H54 (cell line): ENCODE data around the gene F12.
"Not testable (repeated sequence)": the region's sequence is repeated elsewhere in the genome, so short reads cannot be mapped to it uniquely, and the experiment has no call there.

Experiments used
- DNase-seq: peaks from one replicate; pipeline ENCODE4 v3.0.0; 2011; ENCODE audit warnings: low spot score, mixed read lengths; ENCODE audit not compliant: insufficient read length
- FAIRE-seq: peaks from 3 replicates; lab custom pipeline; 2011; peaks lifted over from hg19 to GRCh38; lab: Jason Lieb, UNC
- POLR2A ChIP-seq: IDR thresholded peaks from 2 replicates; pipeline ENCODE4 v1.6.1; 2011; ENCODE audit warnings: low read depth, mild to moderate bottlenecking, low read length

F12 gene

GRCh38 chr5:177421062-177421798, 11.9 kb upstream of the F12 start:
- FAIRE-seq (no peak), DNase-seq (no peak)
- no peak for TF ChIP-seq POLR2A

- not testable (repeated sequence) for FAIRE-seq, DNase-seq
Observed at GRCh38 chr5:177420472-177420871, 11.1 kb upstream of the F12 start.

GRCh38 chr5:177419046-177419445, 9.7 kb upstream of the F12 start:
- FAIRE-seq = no peak
- TF ChIP-seq POLR2A = no peak
- DNase-seq = no peak

- FAIRE-seq, DNase-seq: not testable (repeated sequence)
Observed at GRCh38 chr5:177417081-177417480, 7.7 kb upstream of the F12 start.

DNA sequence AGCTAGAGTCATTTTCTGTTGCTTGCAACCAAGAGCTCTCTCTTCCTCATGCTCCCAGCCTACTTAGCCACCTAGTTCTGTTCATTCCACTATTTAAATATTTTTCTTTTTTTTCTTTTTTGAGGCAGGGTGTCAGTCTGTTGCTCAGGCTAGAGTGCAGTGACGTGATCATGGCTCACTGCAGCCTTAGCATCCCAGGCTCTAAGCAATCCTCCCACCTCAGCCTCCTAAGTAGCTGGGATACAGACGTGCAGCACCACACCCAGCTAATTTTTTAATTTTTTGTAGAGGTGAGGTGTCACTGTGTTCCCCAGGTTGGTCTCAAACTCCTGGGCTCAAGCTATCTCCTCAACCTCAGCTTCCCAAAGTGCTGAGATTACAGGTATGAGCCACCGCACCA, 5.1 kb upstream of the F12 start:
- TF ChIP-seq POLR2A = no peak
- no peak for FAIRE-seq
- DNase-seq = no peak

- FAIRE-seq = no peak
- no peak for TF ChIP-seq POLR2A
- DNase-seq = no peak
Observed at GRCh38 chr5:177412603-177413233, 3.4 kb upstream of the F12 start.

GRCh38 chr5:177410575-177410974, 1.2 kb upstream of the F12 start:
- FAIRE-seq (no peak), DNase-seq (no peak)
- no peak for TF ChIP-seq POLR2A

DNA sequence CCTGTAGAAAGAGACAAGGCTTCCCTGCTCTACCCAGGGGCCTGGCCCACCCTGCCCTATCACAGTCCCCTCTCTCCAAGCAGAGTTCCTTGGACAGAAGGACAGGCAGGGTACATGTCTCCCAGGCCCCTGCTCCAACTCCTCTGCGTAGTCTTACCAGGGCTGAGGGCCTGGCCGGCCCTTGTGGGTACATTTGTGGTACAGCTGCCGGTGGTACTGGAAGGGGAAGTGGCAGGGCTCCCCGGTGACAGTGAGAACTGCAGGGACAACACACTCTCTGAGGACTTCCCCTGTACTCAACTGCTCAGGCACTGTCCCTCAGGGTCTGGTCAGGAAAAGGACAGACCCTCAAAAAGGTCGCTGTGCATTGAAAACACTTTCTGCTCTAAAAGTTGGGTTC, 3.6 kb downstream of the F12 start:
- no peak for DNase-seq
- FAIRE-seq = no peak
- no peak for TF ChIP-seq POLR2A

DNA sequence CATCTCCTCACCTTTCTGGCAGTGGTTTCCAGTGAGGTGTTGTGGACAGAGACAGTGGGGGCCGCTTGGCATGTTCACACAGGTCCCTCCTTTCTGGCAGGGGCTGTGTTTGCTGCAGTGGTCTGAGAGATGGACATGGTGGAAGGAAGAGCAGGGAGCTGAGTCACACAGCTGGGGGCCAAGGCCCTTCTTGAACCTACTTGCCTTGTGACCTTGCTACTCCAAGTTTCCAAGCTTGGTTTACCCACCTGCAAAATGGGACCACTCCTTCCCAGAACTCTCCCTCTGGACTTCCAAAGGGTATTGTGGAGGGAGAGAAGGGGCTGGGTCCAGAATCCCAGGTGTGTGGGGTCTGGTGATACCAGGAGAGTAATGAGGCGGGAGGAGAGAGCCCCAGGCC, 4.1 kb downstream of the F12 start:
- no peak for FAIRE-seq
- no peak for DNase-seq
- no peak for TF ChIP-seq POLR2A

DNA sequence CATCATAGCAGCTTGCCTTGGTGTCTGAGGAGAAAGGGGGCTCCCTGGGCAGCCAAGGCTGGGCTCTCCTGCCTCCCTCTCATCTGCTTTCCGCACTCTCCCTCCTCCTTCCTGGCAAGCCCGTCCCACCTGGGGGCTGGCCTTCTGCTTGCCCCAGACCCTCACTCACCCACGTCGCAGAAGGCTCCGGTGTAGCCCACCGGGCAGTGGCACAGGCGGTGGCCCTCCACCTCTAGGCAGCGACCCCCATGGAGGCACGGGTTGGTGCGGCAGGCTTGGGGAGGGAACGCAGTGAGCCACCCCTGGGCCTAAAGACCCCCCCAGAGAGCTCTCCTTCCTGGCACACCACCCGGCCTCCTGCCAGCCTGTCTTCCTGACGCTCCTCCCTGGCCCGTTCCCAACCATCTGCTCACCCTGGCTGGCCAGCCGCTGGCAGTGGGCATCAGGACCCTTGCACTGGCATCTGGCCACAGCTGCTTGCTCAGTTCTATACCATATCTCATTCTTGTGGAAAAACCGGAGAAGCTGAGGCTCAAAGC, 4.7 kb downstream of the F12 start:
- FAIRE-seq = no peak
- no peak for TF ChIP-seq POLR2A
- no peak for DNase-seq

DNA sequence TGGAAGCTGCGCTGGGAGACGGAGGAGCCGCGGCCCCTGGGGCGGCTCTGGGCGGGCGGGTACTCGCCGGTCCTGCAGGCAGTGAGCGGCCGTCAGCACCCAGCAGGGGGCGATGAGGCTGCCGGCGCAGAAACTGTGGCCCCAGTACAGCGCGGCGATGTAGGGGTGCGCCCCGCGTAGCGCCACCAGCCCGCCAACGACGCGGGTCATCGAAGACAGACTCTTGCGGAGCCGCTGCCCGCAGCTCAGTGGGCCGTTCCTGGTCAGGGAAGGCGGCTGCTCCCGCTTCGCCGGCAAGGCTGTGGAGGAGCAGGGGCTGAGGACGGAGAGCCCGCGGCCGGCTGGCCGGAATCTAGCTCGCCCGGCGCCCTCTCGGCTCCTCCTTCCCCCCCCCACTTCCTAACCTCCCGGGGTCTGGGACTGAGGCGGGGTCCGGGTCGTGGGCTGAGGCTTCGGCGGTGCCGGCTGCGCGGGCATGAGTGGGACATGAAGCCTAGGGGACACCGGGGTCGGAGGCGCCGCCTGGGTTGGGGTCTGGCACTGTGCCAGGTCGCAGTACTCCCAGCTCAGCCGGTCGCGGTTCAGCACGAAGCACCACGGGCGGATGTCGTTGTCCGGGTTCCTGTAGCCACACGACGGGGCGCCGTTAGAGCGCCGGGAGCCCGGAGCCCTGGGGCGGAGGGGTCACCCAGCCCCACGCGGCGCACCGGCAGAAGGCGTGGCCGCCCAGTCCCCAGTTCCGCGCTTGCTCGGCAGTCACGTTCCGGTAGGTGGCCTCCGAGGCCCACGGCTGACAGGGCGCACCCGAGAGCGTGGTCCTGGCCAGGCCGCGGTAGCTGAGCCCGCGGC, 5.3 kb downstream of the F12 start:
- FAIRE-seq (no peak), DNase-seq (peak; percentile 95)
- peak; percentile 73 for TF ChIP-seq POLR2A

- FAIRE-seq (no peak), DNase-seq (no peak)
- TF ChIP-seq POLR2A = no peak
Observed at GRCh38 chr5:177403102-177403791, 6.1 kb downstream of the F12 start.

- DNase-seq (no peak), FAIRE-seq (no peak)
- TF ChIP-seq POLR2A = no peak
Observed at GRCh38 chr5:177402271-177403043, 6.9 kb downstream of the F12 start.
